ENCODE measurements around the gene SMARCC2.
"Not testable (repeated sequence)": the region's sequence is repeated elsewhere in the genome, so short reads cannot be mapped to it uniquely, and the experiment has no call there.

Gene SMARCC2

DNA sequence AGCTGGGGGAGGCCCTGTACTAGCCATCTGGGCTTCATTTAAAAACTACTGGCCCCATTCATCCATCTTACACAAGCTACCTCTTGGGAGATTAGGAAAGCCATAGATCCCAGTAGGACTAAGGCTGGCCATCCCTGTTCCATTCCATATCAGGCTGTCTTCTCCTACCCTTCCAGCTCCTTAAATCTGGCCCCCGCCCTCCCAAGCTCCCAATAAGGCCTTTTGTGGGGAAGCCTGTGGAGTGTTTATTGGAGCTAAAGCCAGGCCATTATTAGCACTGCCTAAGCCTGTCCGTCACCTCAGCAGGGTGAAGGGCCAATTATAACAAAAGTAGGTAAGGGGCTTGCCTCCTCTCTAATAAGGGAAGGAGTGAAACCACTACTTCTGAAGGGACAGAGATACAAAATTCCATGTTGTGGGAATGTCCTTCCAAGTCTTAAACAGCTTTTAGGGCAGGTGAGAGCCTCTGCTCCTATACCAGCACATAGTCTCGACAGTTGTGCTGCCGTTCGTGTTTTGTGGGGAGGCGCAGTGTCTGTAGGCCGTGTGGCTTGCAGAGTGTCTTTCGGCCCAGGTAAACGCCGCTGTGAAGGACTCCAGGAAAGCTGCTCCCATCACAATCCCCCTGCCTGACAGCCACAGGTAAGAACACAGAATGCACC, 27.5 kb downstream of the SMARCC2 start:
- Mint-ChIP-seq H3K4me1 (peaks cover 44% of the 10 kb centered on the region), H3K9me3 (no peaks in the 10 kb centered on the region), H3K27me3 (no peaks in the 10 kb centered on the region), H3K36me3 (peaks cover 71% of the 10 kb centered on the region), H3K4me3 (peak overlapping the region; percentile 59), H3K27ac (peak overlapping the region; percentile 46)
- no peak for ATAC-seq

DNA sequence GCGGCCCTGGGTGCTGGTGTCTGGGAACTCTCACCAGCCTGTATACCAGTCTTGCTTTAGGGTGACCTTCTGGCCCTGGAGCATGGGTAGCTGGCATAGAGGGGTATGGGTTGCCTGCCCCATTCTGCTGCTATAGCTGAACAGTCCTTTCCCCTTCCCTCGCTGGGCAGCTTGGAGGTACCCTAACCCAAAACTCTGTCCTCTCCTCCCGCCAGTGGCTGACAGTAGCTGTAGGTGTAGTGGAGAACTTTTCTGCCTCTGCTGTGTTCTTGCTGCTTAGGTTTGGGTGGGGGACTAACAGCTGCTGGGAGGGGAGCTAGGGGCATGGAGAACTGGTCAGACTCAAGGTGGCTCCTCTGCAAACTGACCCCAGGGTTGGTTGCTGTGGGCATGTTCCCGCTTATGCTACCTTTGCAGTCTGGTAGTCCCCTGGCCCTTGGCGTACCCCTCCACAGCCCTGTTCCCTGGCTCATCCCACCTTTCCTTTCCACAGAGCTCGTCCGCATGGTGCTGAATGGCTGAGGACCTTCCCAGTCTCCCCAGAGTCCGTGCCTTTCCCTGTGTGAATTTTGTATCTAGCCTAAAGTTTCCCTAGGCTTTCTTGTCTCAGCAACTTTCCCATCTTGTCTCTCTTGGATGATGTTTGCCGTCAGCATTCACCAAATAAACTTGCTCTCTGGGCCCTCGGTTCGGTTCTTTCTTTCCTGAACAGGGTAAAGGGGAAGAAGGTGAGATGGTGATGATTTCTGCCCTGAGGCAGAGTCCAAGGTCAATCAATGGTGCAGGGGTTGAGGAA, 28.2 kb downstream of the SMARCC2 start:
- Mint-ChIP-seq H3K4me1 (peaks cover 44% of the 10 kb centered on the region), H3K27me3 (no peaks in the 10 kb centered on the region), H3K4me3 (peak overlapping the region; percentile 95), H3K27ac (peak overlapping the region; percentile 93), H3K9me3 (no peaks in the 10 kb centered on the region), H3K36me3 (peaks cover 71% of the 10 kb centered on the region)
- ATAC-seq: no peak

DNA sequence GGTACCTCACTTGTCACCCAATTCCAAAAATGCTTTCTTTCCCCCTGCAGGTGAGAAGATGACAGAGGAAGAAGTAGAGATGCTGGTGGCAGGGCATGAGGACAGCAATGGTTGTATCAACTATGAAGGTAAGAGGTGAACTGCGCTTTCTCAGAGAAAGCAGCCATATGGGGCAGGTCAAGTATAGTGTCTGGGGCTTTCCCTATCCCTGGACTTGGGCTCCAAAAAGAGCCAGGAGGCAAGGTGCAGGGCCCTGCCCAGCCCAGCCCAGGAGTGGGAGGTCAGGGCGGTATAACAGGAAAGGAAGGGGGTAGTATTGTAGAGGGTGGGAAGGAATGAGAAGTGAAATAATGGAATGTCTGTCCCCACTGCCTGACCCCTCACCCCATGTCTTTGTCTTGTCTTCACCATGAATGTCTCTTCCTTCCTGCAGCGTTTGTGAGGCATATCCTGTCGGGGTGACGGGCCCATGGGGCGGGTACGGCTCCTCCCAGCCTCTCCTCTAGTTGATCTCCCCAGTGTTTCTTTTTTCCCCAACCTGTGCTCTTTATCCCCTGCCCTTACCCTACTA, 29.0 kb downstream of the SMARCC2 start:
- no peaks in the 10 kb centered on the region for H3K9me3 Mint-ChIP-seq
- peaks cover 50% of the 10 kb centered on the region for H3K4me1 Mint-ChIP-seq
- peaks cover 68% of the 10 kb centered on the region for H3K36me3 Mint-ChIP-seq
- no peak for ATAC-seq
- H3K27ac Mint-ChIP-seq: peak overlapping the region; percentile 93
- H3K4me3 Mint-ChIP-seq: peak overlapping the region; percentile 95
- H3K27me3 Mint-ChIP-seq: no peaks in the 10 kb centered on the region

DNA sequence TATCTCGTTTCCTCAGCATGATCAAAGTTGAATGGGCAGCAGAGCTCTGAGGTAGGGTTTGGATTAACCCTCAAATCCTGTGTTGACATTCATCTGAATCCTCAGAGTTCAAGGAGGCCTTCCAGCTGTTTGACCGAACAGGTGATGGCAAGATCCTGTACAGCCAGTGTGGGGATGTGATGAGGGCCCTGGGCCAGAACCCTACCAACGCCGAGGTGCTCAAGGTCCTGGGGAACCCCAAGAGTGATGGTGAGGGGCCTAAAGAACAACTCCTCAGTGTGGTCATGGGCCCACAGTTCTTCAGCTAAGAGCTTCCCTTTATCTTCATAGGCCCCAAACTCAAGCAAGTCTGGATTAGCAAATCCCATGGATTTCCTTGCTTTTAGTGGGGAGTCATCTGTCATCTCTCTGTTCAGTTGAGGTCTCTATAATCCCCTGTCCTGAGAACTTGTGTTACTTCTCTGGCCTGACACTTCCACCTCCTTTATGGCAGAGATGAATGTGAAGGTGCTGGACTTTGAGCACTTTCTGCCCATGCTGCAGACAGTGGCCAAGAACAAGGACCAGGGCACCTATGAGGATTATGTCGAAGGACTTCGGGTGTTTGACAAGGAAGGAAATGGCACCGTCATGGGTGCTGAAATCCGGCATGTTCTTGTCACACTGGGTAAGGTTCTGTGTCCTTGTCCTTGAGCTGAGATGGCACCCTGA, 29.6 kb downstream of the SMARCC2 start:
- Mint-ChIP-seq H3K27ac (peak overlapping the region; percentile 93), H3K4me1 (peaks cover 56% of the 10 kb centered on the region), H3K9me3 (no peaks in the 10 kb centered on the region), H3K27me3 (no peaks in the 10 kb centered on the region), H3K4me3 (peak overlapping the region; percentile 95), H3K36me3 (peaks cover 72% of the 10 kb centered on the region)
- no peak for ATAC-seq

DNA sequence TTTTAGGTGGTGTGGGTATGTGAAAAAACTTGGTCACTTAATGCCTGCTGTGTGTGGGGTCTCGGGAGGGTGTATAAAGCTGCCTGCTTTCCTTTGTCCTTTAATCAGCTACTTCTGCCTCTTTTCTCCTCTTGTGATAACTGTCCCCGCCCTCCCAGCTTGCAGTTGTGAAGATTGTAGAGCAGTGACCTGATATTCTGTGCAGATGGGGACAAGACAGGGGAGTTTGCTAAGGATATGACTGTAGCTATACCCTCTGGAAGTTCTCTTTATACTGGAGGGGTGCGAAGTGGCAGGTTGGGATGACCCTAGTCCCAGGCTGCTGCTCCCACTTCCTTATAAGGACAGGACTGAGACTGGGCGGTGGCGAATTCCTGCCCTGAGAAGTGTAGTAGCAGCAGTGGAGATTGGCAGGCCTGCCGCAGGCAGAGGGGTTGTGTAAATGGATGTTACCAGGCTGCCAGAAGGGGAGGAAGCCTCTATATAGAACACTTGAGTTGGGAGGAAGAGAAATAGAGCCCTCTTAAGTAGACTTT, 30.3 kb downstream of the SMARCC2 start:
- Mint-ChIP-seq H3K4me1 (peaks cover 57% of the 10 kb centered on the region), H3K9me3 (no peaks in the 10 kb centered on the region), H3K27ac (peak overlapping the region; percentile 93), H3K4me3 (peak overlapping the region; percentile 95), H3K36me3 (peaks cover 65% of the 10 kb centered on the region), H3K27me3 (no peaks in the 10 kb centered on the region)
- no peak for ATAC-seq

DNA sequence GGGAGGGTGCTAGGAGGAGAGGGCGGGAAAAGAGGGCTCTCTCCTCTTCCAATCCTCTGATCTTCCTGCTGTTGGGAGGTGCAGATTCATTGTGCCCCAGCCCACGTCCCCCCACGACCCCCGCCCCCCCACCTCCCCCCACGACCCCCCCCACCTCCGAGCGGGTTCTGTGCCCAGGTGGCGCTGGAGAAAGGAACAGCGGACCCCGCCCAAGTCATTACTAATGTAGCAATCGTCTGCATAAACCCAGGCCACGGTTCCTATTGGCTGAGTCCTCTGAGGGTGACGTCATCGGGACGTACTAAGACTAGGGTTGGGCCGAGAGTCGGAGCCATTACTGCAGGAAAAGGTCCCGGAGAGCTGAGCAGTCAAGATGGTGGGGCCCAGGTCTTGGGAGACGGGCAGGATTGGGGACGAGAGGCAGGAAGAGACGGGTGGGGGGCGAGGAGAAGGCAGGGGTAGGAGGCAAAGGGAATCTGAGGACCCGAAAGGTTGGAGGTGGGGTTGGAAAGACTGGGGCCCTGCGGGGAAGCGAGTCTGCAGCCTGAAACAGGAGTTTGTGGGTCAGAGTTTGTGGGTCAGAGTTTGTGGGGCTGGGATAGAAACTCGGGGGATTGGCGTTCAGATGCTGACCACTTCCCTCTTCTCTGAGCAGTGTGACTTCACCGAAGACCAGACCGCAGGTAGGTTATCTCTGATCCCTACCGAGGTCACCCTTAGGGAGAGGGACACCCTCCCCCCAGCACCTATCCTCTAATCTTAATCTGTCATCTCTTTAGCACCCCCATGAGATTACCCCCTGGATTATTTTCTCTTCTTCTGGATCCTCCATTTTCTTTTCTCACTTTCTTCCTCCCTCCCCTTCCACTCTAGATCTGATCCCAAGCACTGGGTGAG, 31.0 kb downstream of the SMARCC2 start, which contains the start of gene MYL6:
MYL6 (plus strand) TSS at position 331 of the 897 bp plus-strand sequence; CDS start at position 374, 43 bp downstream.
- H3K36me3 Mint-ChIP-seq: peaks cover 58% of the 10 kb centered on the region
- H3K27me3 Mint-ChIP-seq: no peaks in the 10 kb centered on the region
- peak; percentile 95 for ATAC-seq
- peak within 1 kb of the TSS; percentile 93 for H3K27ac Mint-ChIP-seq
- H3K4me3 Mint-ChIP-seq: peak within 1 kb of the TSS; percentile 95
- H3K9me3 Mint-ChIP-seq: no peaks in the 10 kb centered on the region
- peaks cover 64% of the 10 kb centered on the region for H3K4me1 Mint-ChIP-seq

DNA sequence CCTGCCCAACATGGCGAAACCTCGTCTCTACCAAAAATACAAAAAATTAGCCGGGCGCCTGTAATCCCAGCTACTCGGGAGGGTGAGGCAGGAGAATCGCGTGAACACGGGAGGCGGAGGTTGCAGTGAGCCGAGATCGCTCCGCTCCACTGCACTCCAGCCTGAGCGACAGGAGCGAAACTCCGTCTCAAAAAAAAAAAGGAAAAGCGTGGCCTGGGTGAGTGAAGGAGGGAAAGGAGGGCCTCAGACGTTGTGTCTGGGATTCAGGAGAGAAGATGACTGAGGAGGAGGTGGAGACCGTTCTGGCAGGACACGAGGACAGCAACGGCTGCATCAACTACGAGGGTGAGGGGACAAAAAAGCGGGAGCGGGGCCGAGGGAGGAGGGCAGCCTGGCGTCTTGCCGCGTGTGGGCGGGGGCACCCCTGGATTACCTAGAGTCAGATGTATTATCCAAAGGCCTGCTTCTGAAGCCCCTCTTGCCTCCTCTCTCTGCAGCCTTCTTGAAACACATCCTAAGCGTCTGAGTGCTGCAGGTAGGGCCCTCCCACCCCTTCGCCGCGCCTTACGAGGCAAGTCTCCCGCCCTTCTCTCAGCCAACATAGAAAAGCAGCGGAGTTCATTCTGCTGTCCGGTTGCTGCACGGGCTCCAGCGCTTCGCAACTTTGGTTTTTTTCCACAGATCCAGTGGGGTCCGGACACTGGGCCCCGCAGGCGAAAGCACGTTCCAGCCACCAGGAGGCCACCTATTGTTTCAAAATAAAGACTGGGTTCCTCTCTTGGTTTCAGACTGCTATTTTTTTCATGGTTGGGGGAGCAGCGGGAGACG, 31.9 kb downstream of the SMARCC2 start:
- Mint-ChIP-seq H3K4me3 (peak overlapping the region; percentile 95), H3K9me3 (no peaks in the 10 kb centered on the region), H3K4me1 (peaks cover 67% of the 10 kb centered on the region), H3K27me3 (no peaks in the 10 kb centered on the region), H3K27ac (peak overlapping the region; percentile 93), H3K36me3 (peaks cover 51% of the 10 kb centered on the region)
- ATAC-seq: peak; percentile 77

DNA sequence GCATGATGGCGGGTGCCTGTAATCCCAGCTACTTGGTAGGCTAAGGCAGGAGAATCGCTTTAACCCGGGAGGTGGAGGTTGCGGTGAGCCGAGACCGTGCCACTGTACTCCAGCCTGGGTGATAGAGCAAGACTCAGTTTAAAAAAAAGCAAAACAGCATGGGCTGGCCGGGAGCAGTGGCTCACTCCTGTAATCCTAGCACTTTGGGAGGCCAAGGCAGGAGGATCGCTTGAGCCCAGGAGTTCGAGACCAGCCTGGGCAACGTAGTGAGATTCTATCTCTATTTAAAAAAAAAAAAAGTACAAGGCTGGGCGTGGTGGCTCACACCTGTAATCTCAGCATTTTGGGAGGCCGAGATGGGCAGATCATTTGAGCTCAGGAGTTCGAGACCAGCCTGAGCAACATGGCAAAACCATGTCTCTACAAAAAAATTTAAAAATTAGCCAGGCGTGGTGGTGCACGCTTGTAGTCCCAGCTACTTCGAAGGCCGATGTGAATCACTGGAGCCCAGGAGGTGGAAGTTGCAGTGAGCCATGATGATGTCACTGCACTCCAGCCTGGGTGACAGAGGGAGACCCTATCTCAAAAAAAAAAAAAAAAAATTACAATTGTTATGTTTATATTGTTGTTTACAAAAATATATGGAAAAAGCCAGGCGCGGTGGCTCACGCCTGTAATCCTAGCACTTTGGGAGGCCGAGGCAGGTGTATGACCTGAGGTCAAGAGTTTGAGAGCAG, 32.7 kb downstream of the SMARCC2 start:
- H3K27me3 Mint-ChIP-seq, ATAC-seq, H3K9me3 Mint-ChIP-seq: not testable (repeated sequence)
- Mint-ChIP-seq H3K4me3 (peak overlapping the region; percentile 95), H3K36me3 (peaks cover 45% of the 10 kb centered on the region), H3K4me1 (peaks cover 68% of the 10 kb centered on the region), H3K27ac (peak overlapping the region; percentile 93)

DNA sequence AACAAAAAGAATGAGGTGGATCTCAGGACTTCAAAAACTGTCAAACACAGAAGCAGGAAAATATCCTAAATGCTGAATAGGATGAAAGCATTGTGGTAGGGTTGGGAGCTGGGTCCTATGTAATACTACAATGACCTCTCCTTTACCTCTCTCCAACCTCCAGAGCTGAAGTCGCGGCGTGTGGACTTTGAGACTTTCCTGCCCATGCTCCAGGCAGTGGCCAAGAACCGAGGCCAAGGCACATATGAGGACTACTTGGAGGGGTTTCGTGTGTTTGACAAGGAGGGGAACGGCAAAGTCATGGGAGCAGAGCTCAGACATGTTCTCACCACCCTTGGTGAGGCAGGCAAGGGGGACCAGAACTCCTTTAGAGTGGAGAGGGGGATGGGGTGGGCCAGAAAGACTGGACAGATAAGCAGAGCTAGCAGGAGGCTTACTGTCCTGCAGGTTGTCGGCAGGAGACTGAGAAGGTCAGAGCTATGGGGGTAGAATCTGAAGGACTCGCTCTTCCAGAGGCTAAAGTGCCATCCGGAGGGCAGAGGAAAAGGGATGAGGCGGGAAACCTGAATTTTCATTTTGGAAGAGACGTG, 33.9 kb downstream of the SMARCC2 start:
- ATAC-seq: no peak
- Mint-ChIP-seq H3K4me1 (peaks cover 68% of the 10 kb centered on the region), H3K36me3 (peaks cover 34% of the 10 kb centered on the region), H3K27ac (peak overlapping the region; percentile 97), H3K27me3 (no peaks in the 10 kb centered on the region), H3K9me3 (no peaks in the 10 kb centered on the region), H3K4me3 (no peak overlapping the region)

DNA sequence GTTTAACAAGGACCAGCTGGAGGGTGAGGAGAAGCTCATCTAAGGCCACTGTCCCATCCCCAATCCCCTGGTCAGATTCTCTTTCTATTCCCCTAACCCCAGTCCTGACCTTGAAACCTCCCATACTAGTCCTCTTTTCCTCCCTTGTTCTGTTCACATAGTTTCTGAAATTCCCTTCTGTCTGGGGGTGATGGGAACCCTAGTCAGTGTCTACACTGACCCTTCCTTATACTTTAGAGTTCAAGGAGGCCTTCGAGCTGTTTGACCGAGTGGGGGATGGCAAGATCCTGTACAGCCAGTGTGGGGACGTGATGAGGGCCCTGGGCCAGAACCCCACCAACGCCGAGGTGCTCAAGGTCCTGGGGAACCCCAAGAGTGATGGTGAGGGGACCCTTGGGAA, 34.5 kb downstream of the SMARCC2 start:
- no peak for ATAC-seq
- Mint-ChIP-seq H3K27ac (peak overlapping the region; percentile 97), H3K36me3 (peaks cover 28% of the 10 kb centered on the region), H3K9me3 (no peaks in the 10 kb centered on the region), H3K4me1 (peaks cover 63% of the 10 kb centered on the region), H3K4me3 (no peak overlapping the region), H3K27me3 (no peaks in the 10 kb centered on the region)

DNA sequence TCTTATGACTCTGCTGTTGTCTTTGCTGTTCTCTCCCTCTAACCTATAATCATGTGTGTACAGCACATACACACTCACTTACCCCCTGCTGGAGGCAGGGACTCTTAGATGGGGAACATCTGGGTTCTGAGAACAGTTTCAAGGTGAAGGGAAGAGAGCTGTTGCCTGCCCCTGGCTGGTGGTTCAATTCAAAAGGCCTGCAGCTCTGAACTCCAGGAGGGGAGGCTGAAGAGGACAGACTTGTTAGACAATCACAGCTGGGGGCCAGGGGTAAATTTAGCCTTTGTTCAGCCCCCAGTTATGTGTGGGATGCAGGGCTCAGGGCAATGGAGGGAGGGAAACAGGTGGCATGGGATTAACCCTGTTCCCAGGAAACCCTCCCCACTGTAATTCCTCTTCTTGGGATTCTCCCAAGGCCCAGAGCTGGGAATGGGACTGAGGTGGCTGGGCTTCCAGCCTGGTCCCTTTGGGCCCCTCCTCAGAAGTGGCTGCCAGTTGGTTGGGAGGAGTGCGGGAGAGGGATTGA, 35.0 kb downstream of the SMARCC2 start:
- H3K4me1 Mint-ChIP-seq: peaks cover 58% of the 10 kb centered on the region
- H3K27ac Mint-ChIP-seq: peak overlapping the region; percentile 97
- H3K27me3 Mint-ChIP-seq: no peaks in the 10 kb centered on the region
- no peaks in the 10 kb centered on the region for H3K9me3 Mint-ChIP-seq
- peaks cover 23% of the 10 kb centered on the region for H3K36me3 Mint-ChIP-seq
- ATAC-seq: no peak
- no peak overlapping the region for H3K4me3 Mint-ChIP-seq

DNA sequence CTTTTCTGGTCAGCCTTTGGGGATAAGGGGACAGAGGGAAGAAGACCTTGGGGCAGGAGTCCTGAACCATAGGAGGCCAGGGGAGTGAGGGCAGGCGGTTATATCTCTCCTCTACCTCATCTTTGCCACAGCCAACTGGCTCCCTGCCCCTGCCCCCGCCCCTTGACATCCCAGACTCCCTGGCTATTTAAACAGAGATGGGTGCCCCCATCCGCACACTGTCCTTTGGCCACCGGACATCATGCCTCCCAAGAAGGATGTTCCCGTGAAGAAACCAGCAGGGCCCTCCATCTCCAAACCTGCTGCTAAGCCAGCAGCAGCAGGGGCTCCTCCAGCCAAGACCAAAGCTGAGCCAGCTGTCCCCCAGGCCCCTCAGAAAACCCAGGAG, 35.6 kb downstream of the SMARCC2 start:
- no peaks in the 10 kb centered on the region for H3K27me3 Mint-ChIP-seq
- H3K4me1 Mint-ChIP-seq: peaks cover 52% of the 10 kb centered on the region
- H3K27ac Mint-ChIP-seq: peak overlapping the region; percentile 97
- peak overlapping the region; percentile 92 for H3K4me3 Mint-ChIP-seq
- H3K36me3 Mint-ChIP-seq: peaks cover 17% of the 10 kb centered on the region
- ATAC-seq: no peak
- H3K9me3 Mint-ChIP-seq: no peaks in the 10 kb centered on the region
